A673 (cell line): Measurements from ENCODE around the gene ZDHHC5.
"Not testable (repeated sequence)": the region's sequence is repeated elsewhere in the genome, so short reads cannot be mapped to it uniquely, and the experiment has no call there.

Source experiments
- EZH2 ChIP-seq: fragments of 200-600 bp; sonication (generic); IDR thresholded peaks from 2 replicates; pipeline ENCODE4 v1.6.1; 2017; ENCODE audit warnings: borderline replicate concordance, low read depth, mild to moderate bottlenecking, mixed read lengths, antibody characterized with exemption, low read length; ENCODE audit not compliant: poor library complexity, severe bottlenecking
- TF ChIP-seq, protein P1 (sequence below): fragments of 300-800, 200-600 bp; sonication (generic); conservative IDR thresholded peaks from 2 replicates; pipeline ENCODE4 v1.5.1; 2017; ENCODE audit warnings: low read depth, mild to moderate bottlenecking, antibody characterized with exemption, low read length, moderate library complexity, mixed read lengths

DNA sequence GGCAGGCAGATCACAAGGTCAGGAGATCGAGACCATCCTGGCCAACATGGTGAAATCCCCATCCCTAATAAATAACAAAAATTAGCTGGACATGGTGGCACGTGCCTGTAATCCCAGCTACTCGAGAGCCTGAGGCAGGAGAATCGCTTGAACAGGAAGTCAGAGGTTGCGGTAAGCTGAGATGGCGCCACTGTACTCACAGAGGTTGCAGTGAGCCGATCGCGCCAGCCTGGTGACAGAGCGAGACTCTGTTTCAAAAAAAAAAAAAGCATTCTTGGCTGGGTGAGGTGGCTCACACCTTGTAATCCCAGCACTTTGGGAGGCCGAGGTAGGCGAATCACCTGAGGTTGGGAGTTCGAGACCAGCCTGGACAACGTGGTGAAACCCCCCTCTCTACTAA, 15.7 kb upstream of the ZDHHC5 start:
- TF ChIP-seq, protein P1, sequence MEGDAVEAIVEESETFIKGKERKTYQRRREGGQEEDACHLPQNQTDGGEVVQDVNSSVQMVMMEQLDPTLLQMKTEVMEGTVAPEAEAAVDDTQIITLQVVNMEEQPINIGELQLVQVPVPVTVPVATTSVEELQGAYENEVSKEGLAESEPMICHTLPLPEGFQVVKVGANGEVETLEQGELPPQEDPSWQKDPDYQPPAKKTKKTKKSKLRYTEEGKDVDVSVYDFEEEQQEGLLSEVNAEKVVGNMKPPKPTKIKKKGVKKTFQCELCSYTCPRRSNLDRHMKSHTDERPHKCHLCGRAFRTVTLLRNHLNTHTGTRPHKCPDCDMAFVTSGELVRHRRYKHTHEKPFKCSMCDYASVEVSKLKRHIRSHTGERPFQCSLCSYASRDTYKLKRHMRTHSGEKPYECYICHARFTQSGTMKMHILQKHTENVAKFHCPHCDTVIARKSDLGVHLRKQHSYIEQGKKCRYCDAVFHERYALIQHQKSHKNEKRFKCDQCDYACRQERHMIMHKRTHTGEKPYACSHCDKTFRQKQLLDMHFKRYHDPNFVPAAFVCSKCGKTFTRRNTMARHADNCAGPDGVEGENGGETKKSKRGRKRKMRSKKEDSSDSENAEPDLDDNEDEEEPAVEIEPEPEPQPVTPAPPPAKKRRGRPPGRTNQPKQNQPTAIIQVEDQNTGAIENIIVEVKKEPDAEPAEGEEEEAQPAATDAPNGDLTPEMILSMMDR, result not testable (repeated sequence)
- not testable (repeated sequence) for TF ChIP-seq EZH2
